ENCODE measurements around the gene AMOTL2.

AMOTL2 gene

GRCh38 chr3:134338516-134339261, 35.6 kb downstream of the AMOTL2 start:
- Histone ChIP-seq H3K36me3 (ENCODE audit: insufficient read depth, low read length) (no peaks in the 10 kb centered on the region), H4K20me1 (ENCODE audit: insufficient read depth, low read length) (no peaks in the 10 kb centered on the region), H3K27me3 (ENCODE audit: insufficient read depth, low read length) (no peaks in the 10 kb centered on the region; the same call in 1 of the 2 replicates), H3K9me2 (ENCODE audit: low read depth, low read length) (no peaks in the 10 kb centered on the region), H3K4me1 (ENCODE audit: insufficient read depth, low read length, severe bottlenecking) (no peaks in the 10 kb centered on the region), H3F3A (ENCODE audit: insufficient read depth, low read length) (no peaks in the 10 kb centered on the region), H3K4me2 (ENCODE audit: low read length) (no peak overlapping the region), H3K79me2 (ENCODE audit: insufficient read depth, low read length) (no peaks in the 10 kb centered on the region), H2AFZ (ENCODE audit: low read length) (no peak overlapping the region), H3K4me3 (ENCODE audit: low read depth, low read length, poor library complexity, severe bottlenecking) (no peak overlapping the region), H3K9me3 (ENCODE audit: low read length) (no peaks in the 10 kb centered on the region), H3K27ac (ENCODE audit: low read depth, low read length, poor library complexity, severe bottlenecking) (no peak overlapping the region), H3K9ac (ENCODE audit: low read length) (no peak overlapping the region)
- TF ChIP-seq EZH2 (IDR thresholded peaks at IDR 0.05; ENCODE audit: borderline replicate concordance, low read length), result no peak
- no peak for TF ChIP-seq CTCF (IDR thresholded peaks at IDR 0.05; ENCODE audit: low read length)

- Histone ChIP-seq H3K9ac (ENCODE audit: low read length) (no peak overlapping the region), H2AFZ (ENCODE audit: low read length) (no peak overlapping the region), H3K36me3 (ENCODE audit: insufficient read depth, low read length) (no peaks in the 10 kb centered on the region), H3F3A (ENCODE audit: insufficient read depth, low read length) (no peaks in the 10 kb centered on the region), H3K9me2 (ENCODE audit: low read depth, low read length) (no peaks in the 10 kb centered on the region), H3K4me1 (ENCODE audit: insufficient read depth, low read length, severe bottlenecking) (no peaks in the 10 kb centered on the region), H3K4me2 (ENCODE audit: low read length) (no peak overlapping the region), H3K27ac (ENCODE audit: low read depth, low read length, poor library complexity, severe bottlenecking) (no peak overlapping the region), H3K79me2 (ENCODE audit: insufficient read depth, low read length) (no peaks in the 10 kb centered on the region), H4K20me1 (ENCODE audit: insufficient read depth, low read length) (no peaks in the 10 kb centered on the region), H3K9me3 (ENCODE audit: low read length) (no peaks in the 10 kb centered on the region), H3K27me3 (ENCODE audit: insufficient read depth, low read length) (no peaks in the 10 kb centered on the region; the same call in 1 of the 2 replicates), H3K4me3 (ENCODE audit: low read depth, low read length, poor library complexity, severe bottlenecking) (no peak overlapping the region)
- TF ChIP-seq EZH2 (IDR thresholded peaks at IDR 0.05; ENCODE audit: borderline replicate concordance, low read length) (no peak), CTCF (IDR thresholded peaks at IDR 0.05; ENCODE audit: low read length) (no peak)
These were observed 36.1 kb downstream of the AMOTL2 start for GRCh38 chr3:134338201-134338512.

- no peaks in the 10 kb centered on the region for H3K9me2 ChIP-seq (ENCODE audit: low read depth, low read length)
- H3K4me3 ChIP-seq (ENCODE audit: low read depth, low read length, poor library complexity, severe bottlenecking), result no peak overlapping the region
- no peak overlapping the region for H3K27ac ChIP-seq (ENCODE audit: low read depth, low read length, poor library complexity, severe bottlenecking)
- H3F3A ChIP-seq (ENCODE audit: insufficient read depth, low read length), result no peaks in the 10 kb centered on the region
- H3K36me3 ChIP-seq (ENCODE audit: insufficient read depth, low read length), result no peaks in the 10 kb centered on the region
- H3K27me3 ChIP-seq (ENCODE audit: insufficient read depth, low read length), result no peaks in the 10 kb centered on the region; the same call in 1 of the 2 replicates
- no peak overlapping the region for H2AFZ ChIP-seq (ENCODE audit: low read length)
- no peaks in the 10 kb centered on the region for H4K20me1 ChIP-seq (ENCODE audit: insufficient read depth, low read length)
- H3K4me2 ChIP-seq (ENCODE audit: low read length), result no peak overlapping the region
- H3K9ac ChIP-seq (ENCODE audit: low read length), result no peak overlapping the region
- no peaks in the 10 kb centered on the region for H3K4me1 ChIP-seq (ENCODE audit: insufficient read depth, low read length, severe bottlenecking)
- no peak; the same call in 1 of the 2 replicates for TF ChIP-seq CTCF (IDR thresholded peaks at IDR 0.05; ENCODE audit: low read length)
- TF ChIP-seq EZH2 (IDR thresholded peaks at IDR 0.05; ENCODE audit: borderline replicate concordance, low read length), result no peak
- H3K9me3 ChIP-seq (ENCODE audit: low read length), result no peaks in the 10 kb centered on the region
- H3K79me2 ChIP-seq (ENCODE audit: insufficient read depth, low read length), result no peaks in the 10 kb centered on the region
These were observed 36.6 kb downstream of the AMOTL2 start for GRCh38 chr3:134337511-134338200.
